ENCODE measurements around the gene RHOT1. TPM values are rescaled to one million over a fixed set of nuclear protein-coding genes. Genes with fewer than 3 reads are reported as not detected.

RHOT1 gene
- total RNA-seq, 3 donors from 2014 or later (not counting 1 experiment from before 2014, with no cell fraction given) = 25.1 to 32.7 (median 28.3) TPM

GRCh38 chr17:32267690-32268205, 125.4 kb downstream of the RHOT1 start:
- H3K27me3 ChIP-seq (ENCODE audit: control insufficient read depth, insufficient read depth, low read length) = peaks cover 32% of the 10 kb centered on the region
- Mint-ChIP-seq H3K27ac (peak overlapping the region in 1 of 2 donors; percentile 41), H3K27me3 (ENCODE audit: low read depth in 2 of 2) (peaks cover 39 to 64% of the 10 kb centered on the region in 2 donors), H3K4me1 (peaks cover 17 to 33% of the 10 kb centered on the region in 2 donors), H3K36me3 (no peaks in the 10 kb centered on the region), H3K9me3 (no peaks in the 10 kb centered on the region), H3K4me3 (peak overlapping the region; percentile 83)
- no peak overlapping the region for H3K27ac ChIP-seq (ENCODE audit: low read length)
- H3K36me3 ChIP-seq (ENCODE audit: control insufficient read depth, insufficient read depth, low read length) = no peaks in the 10 kb centered on the region
- DNase-seq (peak in 1 of 2 donors; percentile 44), ATAC-seq (no peak)
- WGBS (ENCODE audit: insufficient coverage) = 29% methylated on average over 1 of the region's 10 CpGs
- no peak overlapping the region for H3K4me3 ChIP-seq (ENCODE audit: low read length)
- H3K4me1 ChIP-seq (ENCODE audit: control insufficient read depth, insufficient read depth, low read length) = peaks cover 23% of the 10 kb centered on the region
- no peak for TF ChIP-seq CTCF (IDR thresholded peaks at IDR 0.05)
- intact Hi-C loops (cut with micrococcal nuclease) = no loop called here
- no peaks in the 10 kb centered on the region for H3K9me3 ChIP-seq (ENCODE audit: control insufficient read depth, insufficient read depth, low read length)

DNA sequence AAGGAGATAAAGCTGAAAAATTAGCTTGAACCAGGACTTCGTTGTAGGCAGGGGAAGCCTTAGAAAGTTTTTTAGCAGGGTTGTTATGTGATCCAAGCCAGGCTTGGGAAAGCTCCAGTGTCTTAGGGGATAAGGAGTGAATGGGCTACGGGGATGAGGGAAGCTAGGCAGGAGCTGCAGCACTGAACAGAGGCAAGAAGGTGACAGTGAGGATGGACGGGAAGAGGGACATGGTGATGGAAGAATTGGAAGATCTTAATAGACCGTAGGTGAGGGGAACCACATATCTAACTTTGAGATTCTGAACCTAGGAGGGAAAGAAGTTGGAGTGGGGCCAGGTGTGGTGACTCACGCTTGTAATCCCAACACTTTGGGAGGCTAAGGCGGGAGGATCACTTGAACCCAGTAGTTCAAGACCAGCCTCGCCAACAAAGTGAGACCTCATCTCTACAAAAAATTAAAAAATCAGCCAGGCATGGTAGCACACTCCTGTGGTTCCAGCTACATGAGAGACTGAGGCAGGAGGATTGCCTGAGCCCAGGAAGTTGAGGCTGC, 126.5 kb downstream of the RHOT1 start:
- Mint-ChIP-seq H3K27ac (no peak overlapping the region), H3K4me3 (peak overlapping the region; percentile 2), H3K4me1 (peaks cover 17 to 33% of the 10 kb centered on the region in 2 donors), H3K9me3 (no peaks in the 10 kb centered on the region), H3K27me3 (ENCODE audit: low read depth in 2 of 2) (peaks cover 36 to 59% of the 10 kb centered on the region in 2 donors), H3K36me3 (no peaks in the 10 kb centered on the region)
- H3K4me1 ChIP-seq (ENCODE audit: control insufficient read depth, insufficient read depth, low read length) = peaks cover 23% of the 10 kb centered on the region
- H3K36me3 ChIP-seq (ENCODE audit: control insufficient read depth, insufficient read depth, low read length) = no peaks in the 10 kb centered on the region
- peaks cover 32% of the 10 kb centered on the region for H3K27me3 ChIP-seq (ENCODE audit: control insufficient read depth, insufficient read depth, low read length)
- H3K9me3 ChIP-seq (ENCODE audit: control insufficient read depth, insufficient read depth, low read length) = no peaks in the 10 kb centered on the region
- intact Hi-C loops (cut with micrococcal nuclease) = no loop called here
- no peak for DNase-seq
- TF ChIP-seq CTCF (IDR thresholded peaks at IDR 0.05) = no peak
- 94% methylated on average over 7 of the region's 7 CpGs for WGBS (ENCODE audit: insufficient coverage)
- H3K27ac ChIP-seq (ENCODE audit: low read length) = no peak overlapping the region
- no peak for ATAC-seq
- no peak overlapping the region for H3K4me3 ChIP-seq (ENCODE audit: low read length)

DNA sequence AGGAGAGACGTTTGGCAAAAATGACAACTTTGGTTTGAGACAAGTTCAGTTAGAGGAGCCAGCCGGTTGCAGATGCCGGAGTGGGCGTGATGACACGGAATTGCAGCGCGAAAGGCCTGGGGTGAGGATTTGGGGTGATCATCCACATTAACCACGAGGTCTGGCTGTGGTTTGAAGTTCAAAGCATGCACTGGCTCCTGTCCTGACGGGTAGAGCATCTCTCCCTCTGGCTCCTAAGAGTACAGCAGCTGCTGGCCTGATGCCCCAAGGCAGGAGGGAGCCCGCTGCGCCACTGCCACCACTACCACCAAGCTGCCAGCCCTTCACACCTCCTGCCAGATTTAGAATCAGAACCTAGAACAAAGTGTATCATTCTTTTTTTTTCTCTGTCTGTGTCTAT, 127.1 kb downstream of the RHOT1 start:
- H3K4me1 Mint-ChIP-seq = peaks cover 17 to 31% of the 10 kb centered on the region in 2 donors
- DNase-seq (no peak), ATAC-seq (no peak)
- H3K27ac ChIP-seq (ENCODE audit: low read length) = no peak overlapping the region
- intact Hi-C loops (cut with micrococcal nuclease) = no loop called here
- no peak overlapping the region for H3K27ac Mint-ChIP-seq
- peak overlapping the region; percentile 13 for H3K4me3 Mint-ChIP-seq
- peaks cover 32% of the 10 kb centered on the region for H3K27me3 ChIP-seq (ENCODE audit: control insufficient read depth, insufficient read depth, low read length)
- no peaks in the 10 kb centered on the region for H3K9me3 Mint-ChIP-seq
- no peaks in the 10 kb centered on the region for H3K36me3 ChIP-seq (ENCODE audit: control insufficient read depth, insufficient read depth, low read length)
- no peak overlapping the region for H3K4me3 ChIP-seq (ENCODE audit: low read length)
- no peaks in the 10 kb centered on the region for H3K36me3 Mint-ChIP-seq
- H3K27me3 Mint-ChIP-seq (ENCODE audit: low read depth in 2 of 2) = peaks cover 36 to 53% of the 10 kb centered on the region in 2 donors
- WGBS (ENCODE audit: insufficient coverage) = 61% methylated on average over 11 of the region's 11 CpGs
- H3K9me3 ChIP-seq (ENCODE audit: control insufficient read depth, insufficient read depth, low read length) = no peaks in the 10 kb centered on the region
- no peak for TF ChIP-seq CTCF (IDR thresholded peaks at IDR 0.05)
- H3K4me1 ChIP-seq (ENCODE audit: control insufficient read depth, insufficient read depth, low read length) = peaks cover 23% of the 10 kb centered on the region

DNA sequence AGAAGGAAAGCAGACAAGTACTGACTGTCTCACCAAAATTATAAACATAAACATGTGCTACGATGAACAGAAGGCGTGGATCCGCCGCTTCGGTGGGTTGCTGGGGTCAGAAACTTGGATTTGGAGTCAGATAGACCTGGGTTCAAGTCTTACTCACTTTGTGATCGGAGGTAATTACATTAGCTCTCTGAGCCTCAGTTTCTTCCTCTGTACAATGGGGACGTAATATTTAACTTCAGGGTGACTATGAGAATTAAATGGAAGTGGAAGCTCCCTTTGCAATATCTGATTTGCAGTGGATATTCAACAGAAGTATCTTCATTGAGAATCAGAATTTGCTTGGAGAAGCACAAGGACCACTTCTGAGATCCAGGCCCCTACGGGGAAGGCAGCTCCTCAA, 129.5 kb downstream of the RHOT1 start:
- no peak overlapping the region for H3K4me3 ChIP-seq (ENCODE audit: low read length)

More for the DNA sequence above, 129.5 kb downstream of the RHOT1 start:
- H3K4me3 Mint-ChIP-seq = no peak overlapping the region
- peaks cover 21% of the 10 kb centered on the region for H3K27me3 ChIP-seq (ENCODE audit: control insufficient read depth, insufficient read depth, low read length)
- H3K4me1 ChIP-seq (ENCODE audit: control insufficient read depth, insufficient read depth, low read length) = peaks cover 17% of the 10 kb centered on the region
- no peak overlapping the region for H3K27ac ChIP-seq (ENCODE audit: low read length)
- DNase-seq = no peak
- H3K9me3 ChIP-seq (ENCODE audit: control insufficient read depth, insufficient read depth, low read length) = no peaks in the 10 kb centered on the region
- H3K36me3 Mint-ChIP-seq = no peaks in the 10 kb centered on the region
- H3K4me1 Mint-ChIP-seq = peaks cover 14 to 20% of the 10 kb centered on the region in 2 donors
- ATAC-seq = no peak
- no peak overlapping the region for H3K27ac Mint-ChIP-seq
- TF ChIP-seq CTCF (IDR thresholded peaks at IDR 0.05) = no peak
- 93% methylated on average over 8 of the region's 8 CpGs for WGBS (ENCODE audit: insufficient coverage)
- H3K36me3 ChIP-seq (ENCODE audit: control insufficient read depth, insufficient read depth, low read length) = no peaks in the 10 kb centered on the region
- peaks cover 34 to 49% of the 10 kb centered on the region in 2 donors for H3K27me3 Mint-ChIP-seq (ENCODE audit: low read depth in 2 of 2)
- intact Hi-C loops (cut with micrococcal nuclease) = no loop called here
- H3K9me3 Mint-ChIP-seq = no peaks in the 10 kb centered on the region
